ENCODE data around the gene NPC1L1. TPM values are rescaled to one million over a fixed set of nuclear protein-coding genes. Genes with fewer than 3 reads are reported as not detected.

NPC1L1 gene
- total and polyA plus RNA-seq, 2 donors (not counting 1 experiment from before 2014, with no cell fraction given), result 0.07 TPM; not detected in 1

DNA sequence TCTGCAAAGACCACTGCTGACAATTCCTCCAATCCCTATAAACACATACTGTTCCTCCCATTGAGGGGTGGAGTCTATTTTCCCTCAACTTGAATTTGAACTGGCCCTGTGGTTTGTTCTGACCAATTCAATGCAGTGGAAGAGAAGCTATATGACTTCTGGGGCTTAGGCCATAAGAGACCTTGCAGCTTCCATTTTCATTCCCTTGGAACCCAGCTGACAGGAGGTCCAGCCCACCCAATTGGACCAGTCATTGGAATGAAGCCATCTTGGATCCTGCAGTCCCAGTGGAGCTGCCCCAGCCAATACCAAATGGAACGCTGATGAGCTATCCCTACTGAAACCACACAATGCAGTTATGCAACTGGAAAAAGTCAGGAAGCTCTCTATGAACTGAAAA is 49.8 kb upstream of the NPC1L1 start:
- peaks cover 0 to 3% of the 10 kb centered on the region in 2 donors for H3K4me1 ChIP-seq (ENCODE audit: control insufficient read depth in 2 of 2, insufficient read depth in 2 of 2, low read length in 2 of 2)
- Mint-ChIP-seq H3K27me3 (peaks cover 13% of the 10 kb centered on the region), H3K4me3 (no peak overlapping the region), H3K4me1 (peaks cover 5% of the 10 kb centered on the region), H3K27ac (no peak overlapping the region), H3K9me3 (ENCODE audit: insufficient read depth) (no peaks in the 10 kb centered on the region)
- no peaks in the 10 kb centered on the region for H3K9me3 ChIP-seq (ENCODE audit: control extremely low read depth in 1 of 3, control insufficient read depth in 2 of 3, insufficient read depth in 1 of 3, low read length in 2 of 3)
- DNase-seq (no peak), ATAC-seq (ENCODE audit: low read depth) (no peak)
- no peaks in the 10 kb centered on the region for H3K36me3 ChIP-seq (replicated peaks in 1 of 2; ENCODE audit: control extremely low read depth in 1 of 2, control insufficient read depth in 1 of 2, extremely low read depth in 1 of 2, insufficient read depth in 2 of 2, low read length in 1 of 2)
- no peak overlapping the region for H3K27ac ChIP-seq (ENCODE audit: low read length in 2 of 2)
- no peak for TF ChIP-seq EZH2 (IDR thresholded peaks at IDR 0.05; ENCODE audit: borderline replicate concordance, insufficient read depth, low read depth, low read length, poor library complexity, severe bottlenecking)
- TF ChIP-seq, protein P1, sequence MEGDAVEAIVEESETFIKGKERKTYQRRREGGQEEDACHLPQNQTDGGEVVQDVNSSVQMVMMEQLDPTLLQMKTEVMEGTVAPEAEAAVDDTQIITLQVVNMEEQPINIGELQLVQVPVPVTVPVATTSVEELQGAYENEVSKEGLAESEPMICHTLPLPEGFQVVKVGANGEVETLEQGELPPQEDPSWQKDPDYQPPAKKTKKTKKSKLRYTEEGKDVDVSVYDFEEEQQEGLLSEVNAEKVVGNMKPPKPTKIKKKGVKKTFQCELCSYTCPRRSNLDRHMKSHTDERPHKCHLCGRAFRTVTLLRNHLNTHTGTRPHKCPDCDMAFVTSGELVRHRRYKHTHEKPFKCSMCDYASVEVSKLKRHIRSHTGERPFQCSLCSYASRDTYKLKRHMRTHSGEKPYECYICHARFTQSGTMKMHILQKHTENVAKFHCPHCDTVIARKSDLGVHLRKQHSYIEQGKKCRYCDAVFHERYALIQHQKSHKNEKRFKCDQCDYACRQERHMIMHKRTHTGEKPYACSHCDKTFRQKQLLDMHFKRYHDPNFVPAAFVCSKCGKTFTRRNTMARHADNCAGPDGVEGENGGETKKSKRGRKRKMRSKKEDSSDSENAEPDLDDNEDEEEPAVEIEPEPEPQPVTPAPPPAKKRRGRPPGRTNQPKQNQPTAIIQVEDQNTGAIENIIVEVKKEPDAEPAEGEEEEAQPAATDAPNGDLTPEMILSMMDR (IDR thresholded peaks at IDR 0.05), result no peak
- no peak overlapping the region for H2AFZ ChIP-seq (ENCODE audit: insufficient read depth, low read depth, low read length, poor library complexity, severe bottlenecking)
- WGBS (ENCODE audit: insufficient coverage), result no CpG with 5 or more reads among the region's 1 CpG
- POLR2A ChIA-PET, result interaction anchor here (0.6 to 0.7 kb wide), 2 partner anchors 167 to 206 kb away, joined by 3 to 7 read pairs; no protein-coding TSS in a partner anchor
- CTCF ChIA-PET, result interaction anchor here (0.8 to 1.3 kb wide), 6 partner anchors 11 to 545 kb away, joined by 3 to 5 read pairs (median 4); no protein-coding TSS in a partner anchor
- H4K20me1 ChIP-seq (ENCODE audit: control insufficient read depth, insufficient read depth, low read length, poor library complexity, severe bottlenecking), result no peaks in the 10 kb centered on the region
- no peaks in the 10 kb centered on the region for H3K79me2 ChIP-seq (ENCODE audit: control insufficient read depth, insufficient read depth, low read length)
- H3K27me3 ChIP-seq (replicated peaks in 1 of 4; ENCODE audit: control extremely low read depth in 1 of 4, control insufficient read depth in 3 of 4, insufficient read depth in 4 of 4, low read length in 3 of 4), result peaks cover 0 to 2% (median 0%) of the 10 kb centered on the region in 4 experiments
- intact Hi-C loops (cut with micrococcal nuclease), result no loop called here
- H3K4me3 ChIP-seq (ENCODE audit: control extremely low read depth in 1 of 5, extremely low read depth in 1 of 5, insufficient read depth in 1 of 5, low read depth in 2 of 5, low read length in 4 of 5), result no peak overlapping the region
- no peak overlapping the region for H3K9ac ChIP-seq (ENCODE audit: low read length)
- H3K4me2 ChIP-seq (replicated peaks; ENCODE audit: low read depth, low read length, poor library complexity, severe bottlenecking), result no peak overlapping the region

All from B cell (primary cell).